HG03432 (cell line): ENCODE results near the gene ADORA2A.

Experiments used
- ATAC-seq: cut with Tn5 transposase; IDR thresholded peaks from one replicate; pipeline ENCODE4 v1.9.1; 2021; ENCODE audit warnings: mild to moderate bottlenecking, moderate library complexity; ENCODE audit not compliant: unreplicated experiment

Gene ADORA2A

GRCh38 chr22:24417200-24417599, 10.2 kb upstream of the ADORA2A start:
- ATAC-seq: no peak

- no peak for ATAC-seq
Observed at GRCh38 chr22:24417901-24418641, 9.3 kb upstream of the ADORA2A start.

- no peak for ATAC-seq
Observed at GRCh38 chr22:24418786-24419474, 8.5 kb upstream of the ADORA2A start.

- no peak for ATAC-seq
Observed at GRCh38 chr22:24419475-24419850, 7.9 kb upstream of the ADORA2A start.

- ATAC-seq: no peak
Observed at GRCh38 chr22:24420072-24420976, 7.1 kb upstream of the ADORA2A start.

- no peak for ATAC-seq
Observed at GRCh38 chr22:24420977-24421343, 6.4 kb upstream of the ADORA2A start.

GRCh38 chr22:24421428-24421931, 5.9 kb upstream of the ADORA2A start:
- ATAC-seq: no peak

GRCh38 chr22:24422102-24422665, 5.2 kb upstream of the ADORA2A start:
- ATAC-seq: no peak

GRCh38 chr22:24423519-24424000, 3.8 kb upstream of the ADORA2A start:
- ATAC-seq: peak; percentile 35

GRCh38 chr22:24424001-24424900, 3.1 kb upstream of the ADORA2A start:
- ATAC-seq: no peak

GRCh38 chr22:24424901-24425775, 2.3 kb upstream of the ADORA2A start:
- ATAC-seq: no peak

GRCh38 chr22:24426436-24426835, 963 bp upstream of the ADORA2A start:
- ATAC-seq: no peak

GRCh38 chr22:24426851-24427499, 424 bp upstream of the ADORA2A start:
- ATAC-seq: no peak

GRCh38 chr22:24428751-24429410, 1.5 kb downstream of the ADORA2A start:
- ATAC-seq: no peak

GRCh38 chr22:24429411-24430365, 2.3 kb downstream of the ADORA2A start:
- no peak for ATAC-seq

GRCh38 chr22:24430431-24431308, 3.3 kb downstream of the ADORA2A start:
- ATAC-seq: no peak
